Stimulated activated CD8-positive, alpha-beta memory T cell treated with anti-CD3 and anti-CD28 coated beads, Interleukin-12 subunit alpha, Interleukin-12 subunit beta, amount 100 ng/mL, for 1 hour (primary cell): ENCODE measurements around the gene REN.

Experiments used
- DNase-seq: peaks from one replicate; pipeline ENCODE4 v3.0.0-alpha.2; 2020; ENCODE audit warnings: low read depth

The REN gene

DNA sequence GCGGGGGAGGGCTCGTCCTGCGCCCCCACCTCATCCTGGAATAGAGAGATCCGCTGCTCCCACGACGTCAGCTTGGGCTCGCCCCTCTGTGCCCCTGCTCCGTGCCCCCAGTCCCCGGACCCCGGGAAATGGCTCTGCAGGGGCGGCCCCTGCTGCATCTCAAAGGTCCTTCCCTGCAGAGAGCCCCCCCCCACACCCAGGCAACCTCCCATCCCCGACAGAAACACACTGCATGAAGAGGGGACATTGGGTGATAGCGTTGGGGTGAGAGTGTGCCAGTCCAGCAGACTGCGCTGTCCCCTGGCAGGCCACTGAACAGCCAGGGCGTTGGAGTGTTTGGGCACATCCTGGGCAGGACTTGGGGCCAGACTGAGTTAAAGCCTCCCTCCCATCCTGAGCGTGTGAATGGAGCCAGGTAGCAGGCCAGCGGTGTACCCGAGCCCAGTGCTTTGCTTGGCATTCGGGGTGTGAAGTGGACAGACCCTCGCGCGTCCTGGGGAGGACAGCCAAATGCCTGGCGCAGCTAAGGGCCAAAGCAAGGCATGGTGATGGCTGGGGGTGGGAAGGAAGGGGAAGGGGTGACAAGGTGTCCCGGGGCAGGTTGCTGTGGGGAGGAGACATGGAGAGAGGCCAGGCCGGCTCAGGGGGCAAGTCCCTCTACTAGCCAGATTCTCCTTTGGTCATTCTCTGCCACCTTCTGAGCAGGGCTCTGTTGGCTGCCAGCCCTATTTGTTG, 13.7 kb downstream of the REN start:
- DNase-seq: no peak

GRCh38 chr1:204151552-204152309, 14.4 kb downstream of the REN start, which contains the start of gene ETNK2:
ETNK2 (minus strand) TSS chr1:204152044; CDS start chr1:204151852, 192 bp downstream.
- peak; percentile 9 for DNase-seq

- DNase-seq: no peak
Measured at GRCh38 chr1:204150702-204151551, 15.2 kb downstream of the REN start.

DNA sequence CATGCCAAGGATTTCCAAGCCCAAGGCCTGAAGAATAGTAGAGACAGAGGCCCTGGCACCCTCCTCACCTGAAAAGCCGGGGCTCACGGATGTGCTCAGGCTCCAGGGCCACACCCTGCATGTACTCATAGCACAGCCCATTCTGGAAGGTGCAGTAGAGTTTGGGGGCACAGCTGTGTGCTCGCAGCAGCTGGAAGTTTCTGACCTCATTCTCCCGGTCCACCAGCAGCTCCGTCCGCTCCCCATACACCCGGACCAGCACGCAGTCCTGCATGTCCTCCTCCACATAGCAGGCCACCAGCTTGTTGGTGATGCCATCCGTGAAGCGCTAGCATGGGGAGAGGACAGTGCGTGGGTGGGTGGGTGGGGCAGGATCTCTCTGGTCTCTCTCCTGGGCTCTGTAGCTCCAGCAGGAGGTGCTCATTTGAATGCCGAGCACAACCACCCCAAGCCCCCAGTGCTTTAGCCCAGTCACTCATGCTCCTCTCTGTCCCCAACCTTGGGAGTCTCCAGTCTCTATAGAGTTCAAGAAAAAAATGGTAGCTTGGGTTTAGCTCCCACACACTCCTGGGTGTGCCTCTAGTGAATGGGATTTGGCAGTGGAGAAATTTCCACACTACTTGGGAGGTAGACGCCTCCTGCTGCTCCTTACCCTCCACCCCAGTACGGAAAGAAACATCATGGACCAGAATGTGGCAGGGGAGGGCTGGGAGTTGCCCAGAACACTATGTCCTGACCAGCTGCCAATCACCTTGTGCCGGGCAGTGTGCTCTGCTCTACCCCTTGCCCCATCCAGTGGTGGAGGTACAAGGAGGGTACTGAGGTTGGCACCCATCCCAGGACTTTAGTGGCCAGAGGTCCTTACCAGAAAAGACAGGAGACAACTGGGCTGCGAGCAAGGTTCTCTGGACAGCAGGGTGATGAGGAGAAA, 16.2 kb downstream of the REN start:
- DNase-seq: no peak

DNA sequence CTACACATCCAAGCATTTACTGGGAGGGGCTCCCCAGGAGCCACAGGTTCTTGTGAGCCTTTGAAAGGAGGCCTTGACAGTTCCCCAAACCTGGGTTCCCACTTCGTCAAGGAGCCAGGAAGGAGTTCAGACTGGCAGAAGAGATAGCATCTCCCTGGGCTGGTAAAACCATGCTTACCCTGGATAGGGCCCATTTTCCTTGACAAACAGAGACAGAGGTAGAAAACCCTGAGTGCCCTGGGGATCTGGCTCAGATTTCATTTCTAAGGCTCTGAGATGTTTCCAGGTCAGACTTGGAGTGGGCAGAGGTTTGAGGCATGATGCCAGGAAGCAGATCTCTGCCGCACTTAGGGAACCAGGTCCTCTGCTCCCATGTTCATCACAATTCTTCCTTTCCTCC, 17.0 kb downstream of the REN start:
- no peak for DNase-seq

DNA sequence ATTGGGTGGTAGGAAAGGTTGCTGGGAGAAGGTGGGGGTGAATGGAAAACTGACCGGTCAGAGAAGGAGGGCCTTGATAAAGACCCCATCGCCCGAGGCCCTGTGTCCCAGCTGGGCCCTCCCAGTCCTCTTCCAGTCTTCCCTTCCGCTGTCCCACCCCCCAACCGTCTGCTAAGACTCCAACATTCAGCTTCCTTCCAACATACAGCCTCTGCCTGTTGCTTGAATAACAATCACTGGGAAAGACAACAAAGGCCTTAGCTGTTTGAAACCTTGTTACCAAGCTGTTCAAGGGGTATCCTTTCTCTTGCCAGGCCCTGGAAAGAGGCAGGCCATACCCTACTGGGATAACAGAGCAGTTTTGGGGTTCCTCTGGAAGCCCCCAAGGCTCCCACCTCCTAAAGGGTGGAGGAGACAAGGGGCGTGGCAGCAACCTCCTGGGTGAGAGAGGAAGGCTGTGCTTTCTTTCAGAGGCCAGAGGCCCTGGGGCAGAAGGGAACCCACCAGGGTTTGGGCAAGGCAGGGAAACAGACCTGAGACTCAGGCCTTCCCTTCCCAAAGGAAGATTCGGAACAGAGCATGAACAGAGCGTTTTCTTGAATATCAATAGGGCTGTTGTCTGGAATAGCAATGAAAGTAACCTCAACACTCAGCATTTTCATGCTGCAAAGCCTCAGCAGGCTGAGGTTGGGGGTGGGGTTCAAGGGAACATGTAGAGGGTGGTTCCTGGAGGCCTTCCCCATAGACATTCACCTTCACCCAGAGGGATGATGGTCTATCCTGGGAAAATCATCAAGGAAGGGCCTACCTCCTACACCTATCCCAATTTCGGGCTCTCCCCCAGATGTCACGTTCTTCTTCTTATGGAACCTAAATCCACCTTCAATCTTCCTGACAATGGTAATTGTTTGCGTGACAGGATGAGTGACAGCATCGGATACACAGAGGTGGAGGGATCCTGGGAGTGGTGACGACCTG, 18.4 kb downstream of the REN start:
- DNase-seq: no peak

DNA sequence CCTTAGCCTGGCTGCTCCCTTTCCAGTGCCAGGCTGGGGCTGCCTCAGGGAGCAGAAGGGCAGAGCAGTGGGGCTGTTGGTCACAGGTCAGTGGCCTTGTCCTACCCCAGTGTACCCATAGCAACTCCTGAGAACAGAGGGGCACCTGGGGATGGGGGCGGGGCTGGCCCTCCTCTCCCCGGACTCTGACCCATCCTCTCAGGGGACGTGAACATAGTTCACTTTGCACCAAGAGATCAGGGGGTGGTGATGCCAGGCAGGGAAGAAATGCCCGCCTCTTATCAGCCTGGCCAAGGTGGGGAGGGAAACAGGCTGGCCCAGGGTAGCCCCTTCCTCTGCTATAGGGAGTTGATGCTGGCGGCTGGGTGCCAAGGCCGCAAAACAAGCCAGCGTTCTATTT, 19.2 kb downstream of the REN start:
- DNase-seq: no peak

DNA sequence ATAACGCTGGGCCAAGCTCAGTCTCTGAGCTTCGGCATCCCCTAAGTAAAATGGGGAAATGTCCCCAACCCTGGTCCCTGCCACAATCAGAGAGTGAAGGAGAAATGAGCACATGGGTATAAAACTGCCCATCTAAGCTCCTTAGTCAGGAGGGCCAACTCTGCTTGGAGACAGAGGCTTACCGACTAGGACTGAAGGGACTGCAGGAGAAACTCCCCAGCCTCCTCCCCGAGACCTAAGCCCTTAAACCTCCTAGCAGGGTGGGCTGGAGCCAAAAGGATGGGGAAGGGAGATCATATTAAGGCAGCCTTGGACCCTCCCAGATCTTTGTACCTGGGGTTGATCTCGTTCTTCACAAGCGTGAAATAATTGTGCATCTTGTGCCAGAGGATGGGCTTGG, 19.8 kb downstream of the REN start:
- no peak for DNase-seq

DNA sequence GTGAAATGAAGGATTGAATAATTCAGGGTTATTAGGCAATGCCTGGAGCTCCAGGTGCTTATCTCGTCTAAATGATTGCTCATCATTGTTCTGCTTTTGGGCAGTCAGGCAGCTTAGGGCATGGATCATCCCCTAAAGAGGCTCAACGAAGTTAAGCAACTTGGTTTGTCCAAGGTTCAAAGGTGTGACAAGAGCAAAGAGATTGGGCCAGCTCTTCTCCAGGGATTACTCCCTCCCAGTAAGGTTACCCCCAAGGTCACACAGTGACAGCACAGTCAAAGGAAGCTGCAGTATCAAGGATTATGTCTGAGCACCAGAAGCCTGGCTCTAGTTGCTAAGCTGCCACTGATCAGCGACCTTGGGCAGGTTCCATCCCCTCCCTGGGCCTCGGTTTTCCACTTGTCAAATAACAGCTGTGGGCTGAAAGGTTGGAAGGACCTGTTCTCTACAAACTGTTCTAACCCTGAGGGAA, 21.1 kb downstream of the REN start:
- DNase-seq: no peak

DNA sequence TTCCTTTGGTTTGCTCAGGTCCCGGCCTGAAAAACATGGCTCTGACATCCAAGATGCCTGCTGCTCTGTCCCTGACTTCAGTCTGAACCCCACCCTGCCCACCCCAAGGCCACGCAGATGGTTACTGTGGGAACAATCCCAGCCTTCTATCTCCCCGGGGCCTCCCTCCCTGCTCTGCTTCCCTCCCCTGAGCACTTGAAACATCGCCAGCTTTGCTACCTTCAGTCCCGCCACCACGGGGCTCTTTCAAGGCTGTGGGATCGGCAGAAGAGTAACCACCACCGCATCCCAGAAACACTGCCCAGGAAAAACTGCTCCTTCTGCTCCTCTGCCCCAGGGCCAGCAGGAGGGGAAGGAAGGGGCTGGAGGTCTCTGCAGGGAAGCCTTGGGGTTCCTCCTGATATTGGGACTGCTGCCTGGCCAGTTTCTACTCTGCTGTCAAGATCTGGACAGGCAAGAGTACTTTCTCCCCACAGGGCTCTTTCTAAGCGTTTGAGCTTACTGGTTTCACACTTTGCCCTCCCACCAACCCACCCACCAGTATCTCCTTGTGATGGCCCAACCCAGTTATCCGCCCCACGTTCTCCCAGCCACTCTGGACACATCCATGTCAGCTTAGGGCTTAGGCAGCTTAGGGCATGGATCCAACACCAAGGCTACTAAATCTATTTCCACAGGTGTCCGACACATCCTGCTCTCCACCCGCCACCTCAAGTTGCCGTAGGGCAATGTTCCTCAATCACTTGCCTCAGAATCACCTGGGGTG, 22.7 kb downstream of the REN start:
- no peak for DNase-seq

DNA sequence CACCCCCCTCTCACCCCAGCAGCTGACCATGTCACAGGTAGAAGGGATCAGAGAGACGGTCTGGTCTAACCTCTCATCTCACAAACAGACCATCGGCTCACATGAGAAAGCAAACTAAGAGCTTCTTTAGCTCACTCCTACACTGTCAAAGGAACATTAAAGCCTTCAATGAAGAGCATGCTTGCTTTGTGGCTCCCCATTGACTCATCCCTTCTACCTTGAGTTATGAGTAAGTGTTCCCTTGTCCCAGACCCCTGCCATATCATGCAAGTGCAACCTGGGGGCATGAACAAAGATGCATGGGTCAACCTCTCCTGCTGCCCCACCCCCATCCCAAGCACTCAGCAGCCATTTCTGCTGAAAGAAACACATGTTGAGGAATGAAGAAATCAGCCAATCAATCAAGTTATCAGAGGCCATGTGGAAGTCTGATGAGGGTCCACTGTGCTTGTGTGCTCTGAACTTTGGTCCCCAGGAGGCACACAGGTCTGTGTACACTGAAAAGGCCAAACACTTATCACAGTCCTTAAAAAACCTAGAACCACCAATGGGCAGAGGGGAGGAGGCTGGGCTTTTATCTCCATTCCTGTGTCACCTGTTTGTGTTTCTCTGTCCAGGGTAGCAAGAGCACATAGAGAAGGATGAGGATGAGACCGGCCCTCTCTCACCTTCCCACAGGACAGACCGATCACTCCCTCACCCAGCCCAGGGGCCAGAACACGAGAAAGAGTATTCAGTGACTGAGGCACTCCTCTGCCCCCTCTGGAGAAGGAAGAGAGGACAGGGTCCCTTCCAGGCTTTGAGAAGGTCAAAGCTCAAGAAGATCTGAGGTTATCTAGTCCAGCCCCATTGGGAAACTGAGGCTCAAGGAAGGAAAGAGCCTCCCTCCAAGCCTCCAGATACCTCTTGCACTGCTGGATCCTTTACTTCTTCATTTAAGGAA, 23.8 kb downstream of the REN start:
- DNase-seq: no peak

- no peak for DNase-seq
Measured at GRCh38 chr1:204141131-204141530, 25.0 kb downstream of the REN start.

GRCh38 chr1:204139952-204140351, 26.2 kb downstream of the REN start:
- no peak for DNase-seq

DNA sequence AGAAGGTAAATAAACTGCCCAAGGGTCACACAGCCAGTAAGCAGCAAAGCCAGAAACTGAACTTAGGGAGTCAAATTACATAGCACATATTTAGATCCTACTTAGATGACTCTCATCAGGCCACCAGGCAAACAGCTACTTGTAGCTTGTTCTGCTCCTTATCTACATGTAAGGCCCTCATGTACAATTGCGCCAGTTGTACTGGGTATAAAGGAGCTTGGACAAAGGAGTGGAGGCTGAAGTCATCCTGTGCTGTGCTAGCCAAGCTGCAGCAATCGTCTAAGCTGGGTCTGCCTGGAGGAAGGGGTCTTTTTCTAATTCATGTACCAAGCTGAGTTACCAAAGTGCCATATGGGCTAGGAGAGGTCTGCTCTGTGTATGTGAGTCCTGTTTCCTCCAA, 27.0 kb downstream of the REN start:
- DNase-seq: no peak

DNA sequence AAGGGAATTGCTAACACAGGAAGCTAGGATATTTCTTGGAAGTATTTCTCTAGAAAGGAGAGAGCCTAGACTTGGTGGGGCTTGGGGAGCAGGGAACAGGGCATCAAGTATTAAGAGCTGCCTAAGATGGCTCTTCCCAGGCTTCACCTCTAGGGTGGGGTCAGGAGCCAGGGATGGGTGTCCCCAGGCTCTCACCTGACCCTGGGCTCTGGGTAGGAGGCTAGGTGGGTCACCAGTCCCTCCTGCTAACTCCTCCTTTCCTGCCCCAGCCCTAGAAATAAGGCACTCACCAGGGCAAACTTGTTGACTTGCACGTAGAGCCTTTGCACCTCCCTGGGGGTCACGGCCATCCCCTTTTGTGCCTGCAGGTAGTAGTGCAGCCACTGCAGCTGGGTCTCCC, 29.3 kb downstream of the REN start:
- DNase-seq: no peak

GRCh38 chr1:204134103-204134502, 32.0 kb downstream of the REN start:
- DNase-seq: no peak

- DNase-seq: no peak
Measured at GRCh38 chr1:204132718-204133117, 33.4 kb downstream of the REN start.

DNA sequence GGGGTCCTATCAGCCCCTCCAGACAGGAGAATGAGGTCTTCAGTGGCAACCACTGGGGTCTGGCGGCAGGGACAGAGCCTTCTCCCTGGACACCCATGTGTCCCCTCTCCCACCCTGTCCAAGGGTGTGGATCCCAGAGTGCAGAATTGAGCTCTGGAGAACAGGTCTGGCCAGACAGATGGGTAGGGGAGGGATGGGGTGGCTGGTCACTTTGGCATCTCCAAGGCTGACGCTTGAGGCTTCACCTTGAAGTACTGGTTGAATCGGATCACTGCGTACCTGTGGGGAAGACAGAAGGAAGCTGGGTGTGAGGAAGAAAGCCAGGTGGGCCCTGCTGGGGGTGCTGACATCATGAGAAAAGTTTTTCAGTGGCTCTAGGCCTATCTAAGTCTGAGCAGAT, 34.2 kb downstream of the REN start:
- no peak for DNase-seq
